Measurements from ENCODE around the gene GRHL3.

GRCh38 chr1:24286246-24287010, 32.7 kb upstream of the GRHL3 start:
- TF ChIP-seq POLR2A (IDR thresholded peaks at IDR 0.05; ENCODE audit: low read depth, low read length) (no peak), POLR2AphosphoS5 (IDR thresholded peaks at IDR 0.05; ENCODE audit: insufficient read depth, low read depth, low read length) (no peak), CTCF (IDR thresholded peaks at IDR 0.05; ENCODE audit: extremely low read depth in 1 of 2, insufficient read depth in 1 of 2, low read depth in 1 of 2, low read length in 2 of 2) (no peak), EZH2 (IDR thresholded peaks at IDR 0.05; ENCODE audit: borderline replicate concordance, low read depth, low read length, severe bottlenecking) (no peak), MYC (IDR thresholded peaks at IDR 0.05; ENCODE audit: low read depth, low read length) (no peak), MAX (IDR thresholded peaks at IDR 0.05; ENCODE audit: insufficient read depth, insufficient read length) (no peak), JUN (IDR thresholded peaks at IDR 0.05; ENCODE audit: borderline replicate concordance, insufficient read depth, insufficient read length, low read depth) (no peak), GATA2 (IDR thresholded peaks at IDR 0.05; ENCODE audit: insufficient read depth, insufficient read length, low read depth, low read length) (no peak), FOS (IDR thresholded peaks at IDR 0.05; ENCODE audit: borderline replicate concordance, insufficient read depth, low read length) (no peak)
